Measurements from ENCODE around the gene ARL6IP1. TPM values are rescaled to one million over a fixed set of nuclear protein-coding genes. Genes with fewer than 3 reads are reported as not detected.
"Not testable (repeated sequence)": the region's sequence is repeated elsewhere in the genome, so short reads cannot be mapped to it uniquely, and the experiment has no call there.

ARL6IP1 gene
- total RNA-seq, 1 donor from 2014 or later, result 473 TPM

- DNase-seq (ENCODE audit: low read depth in 2 of 2), result no peak
These were observed 1.8 kb downstream of the ARL6IP1 start for GRCh38 chr16:18799500-18799899.

DNA sequence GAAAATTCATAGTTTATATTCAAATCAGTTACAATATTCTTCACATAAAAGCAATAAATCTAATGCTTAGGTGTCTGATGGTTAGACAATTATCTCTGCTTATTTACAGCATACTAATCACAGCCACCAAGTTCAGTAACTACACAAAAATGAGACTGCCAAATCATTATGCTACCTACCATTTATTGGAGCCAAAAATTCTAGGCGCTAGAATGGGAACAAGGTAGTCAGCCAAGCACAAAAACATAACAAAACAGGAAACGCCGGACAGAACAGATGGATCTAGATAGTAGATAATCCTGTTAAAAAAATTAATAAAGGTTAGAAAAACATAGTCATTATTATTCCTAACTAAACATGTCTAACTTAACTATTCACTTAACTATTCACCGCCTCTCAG lies 3.6 kb downstream of the ARL6IP1 start:
- peak in 1 of 2 donors; percentile 60 for DNase-seq (ENCODE audit: low read depth in 2 of 2)

- DNase-seq (ENCODE audit: low read depth in 2 of 2), result peak in 1 of 2 donors; percentile 29
These were observed 5.0 kb downstream of the ARL6IP1 start for GRCh38 chr16:18796377-18796776.

DNA sequence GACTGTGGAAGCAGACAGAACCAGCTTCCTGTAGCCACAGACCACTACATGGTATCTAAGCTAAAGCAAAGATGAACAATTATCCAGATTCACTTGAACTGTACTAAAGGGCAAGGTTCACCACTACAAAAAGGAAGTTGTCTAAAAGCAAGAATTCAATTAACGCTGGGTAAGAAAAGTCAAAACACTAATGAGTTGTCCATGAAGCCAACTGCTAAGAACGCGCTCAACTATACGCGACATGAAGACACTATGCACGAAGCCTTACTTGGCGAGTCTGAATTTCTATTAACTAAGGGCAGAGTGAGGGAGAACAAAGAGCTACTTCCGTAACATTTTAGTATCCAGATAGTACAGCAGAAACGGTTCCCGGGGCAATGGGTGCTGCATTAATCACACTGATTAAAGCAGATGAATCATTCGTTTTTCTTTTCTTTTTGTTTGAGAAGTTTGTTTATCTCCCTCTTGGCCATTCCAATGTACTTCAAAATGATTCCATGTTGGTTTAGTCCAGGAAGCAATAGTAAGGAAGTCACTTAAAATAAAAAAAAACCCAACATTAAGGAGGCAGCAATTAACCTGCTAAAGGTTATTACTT lies 8.4 kb downstream of the ARL6IP1 start:
- peak in 1 of 2 donors; percentile 29 for DNase-seq (ENCODE audit: low read depth in 2 of 2)

GRCh38 chr16:18789850-18790706 lies 11.3 kb downstream of the ARL6IP1 start, which contains the start of gene RPS15A:
Gene RPS15A (minus strand): TSS chr16:18790334. CDS start chr16:18789113, 1,221 bp downstream.
- DNase-seq (ENCODE audit: low read depth in 2 of 2), result peak; percentile 97 to 98

DNA sequence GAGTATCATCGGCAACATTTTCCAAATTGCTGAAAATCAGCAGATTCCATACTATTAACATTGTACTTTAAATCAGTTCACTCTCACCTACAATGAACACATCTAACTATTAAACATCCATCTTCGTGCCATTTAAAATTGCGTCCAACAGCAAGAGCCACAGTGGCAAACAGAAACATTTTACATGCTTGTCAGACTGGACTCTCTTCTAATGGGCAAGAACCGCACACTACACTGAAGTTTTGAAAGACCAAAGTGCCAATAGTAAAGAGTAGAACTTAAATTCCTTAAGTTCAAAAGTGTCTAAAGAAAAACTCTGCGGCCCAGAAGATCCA lies 11.9 kb downstream of the ARL6IP1 start:
- DNase-seq (ENCODE audit: low read depth in 2 of 2), result no peak

DNA sequence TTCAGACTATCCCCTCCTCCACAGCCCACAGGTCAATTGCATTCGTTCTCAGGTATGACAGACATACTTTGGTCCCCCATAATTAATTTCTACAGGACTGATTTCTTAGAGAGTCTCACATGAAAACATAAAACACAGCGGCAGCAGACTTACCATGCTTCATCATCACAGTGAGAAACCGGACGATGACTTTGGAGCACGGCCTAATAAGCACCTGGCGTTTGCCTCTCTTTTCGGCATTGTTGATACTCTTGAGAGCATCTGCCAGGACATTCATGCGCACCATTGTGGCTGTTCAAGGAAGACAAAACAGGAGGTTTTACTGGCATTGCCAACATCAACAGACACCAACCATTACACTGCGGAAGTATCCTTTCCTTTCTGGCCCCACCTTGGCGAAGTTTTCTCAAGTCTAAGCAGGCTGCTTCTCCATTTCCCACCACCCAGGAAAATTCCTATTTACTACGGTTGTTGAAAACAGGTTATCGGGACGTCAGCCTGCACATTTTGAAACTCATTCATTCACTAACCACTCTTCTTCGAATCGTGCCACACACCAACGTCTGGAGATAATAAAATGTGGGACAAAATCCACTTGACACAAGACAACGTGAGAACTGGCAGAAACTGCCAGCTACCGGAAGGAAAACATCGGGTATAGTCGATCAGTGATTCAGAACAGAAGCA lies 12.4 kb downstream of the ARL6IP1 start:
- DNase-seq (ENCODE audit: low read depth in 2 of 2), result peak in 1 of 2 donors; percentile 67

DNA sequence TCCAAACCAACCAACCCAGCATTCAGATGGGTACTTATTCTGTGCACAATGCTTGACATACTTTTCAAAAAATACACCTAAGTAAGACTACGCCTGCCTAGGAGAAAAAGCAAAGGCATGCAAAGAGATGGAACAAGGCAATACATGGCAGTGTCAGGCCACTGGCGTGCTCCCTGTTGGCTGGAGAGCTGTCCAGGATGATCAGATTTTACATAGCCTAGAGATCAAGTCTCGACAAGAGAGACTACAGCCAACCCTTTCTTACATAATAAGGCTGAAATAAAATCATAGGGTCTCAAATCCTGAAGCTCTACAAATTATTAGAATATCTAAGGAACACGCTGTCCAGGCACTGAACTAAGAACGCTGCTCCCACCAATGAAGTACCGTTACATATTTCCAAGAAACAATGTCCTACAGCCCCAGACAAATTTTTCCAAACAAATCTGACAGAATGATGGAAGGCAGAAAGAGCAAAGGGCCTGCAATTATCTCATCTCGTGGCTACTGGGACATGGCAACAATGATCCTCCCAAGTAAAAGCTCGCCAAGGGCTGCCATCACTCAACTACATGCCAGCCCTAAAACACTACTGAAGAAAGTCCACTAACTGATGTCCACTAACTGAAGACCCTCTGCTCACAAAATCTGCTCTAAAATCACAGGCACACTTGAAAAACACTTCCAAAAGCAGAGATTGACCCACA lies 16.3 kb downstream of the ARL6IP1 start:
- no peak for DNase-seq (ENCODE audit: low read depth in 2 of 2)

GRCh38 chr16:18783430-18784341 lies 17.7 kb downstream of the ARL6IP1 start:
- DNase-seq (ENCODE audit: low read depth in 2 of 2), result no peak

- DNase-seq (ENCODE audit: low read depth in 2 of 2), result no peak
These were observed 18.5 kb downstream of the ARL6IP1 start for GRCh38 chr16:18782697-18783429.

GRCh38 chr16:18781232-18781631 lies 20.1 kb downstream of the ARL6IP1 start:
- not testable (repeated sequence) for DNase-seq (ENCODE audit: low read depth in 2 of 2)

DNA sequence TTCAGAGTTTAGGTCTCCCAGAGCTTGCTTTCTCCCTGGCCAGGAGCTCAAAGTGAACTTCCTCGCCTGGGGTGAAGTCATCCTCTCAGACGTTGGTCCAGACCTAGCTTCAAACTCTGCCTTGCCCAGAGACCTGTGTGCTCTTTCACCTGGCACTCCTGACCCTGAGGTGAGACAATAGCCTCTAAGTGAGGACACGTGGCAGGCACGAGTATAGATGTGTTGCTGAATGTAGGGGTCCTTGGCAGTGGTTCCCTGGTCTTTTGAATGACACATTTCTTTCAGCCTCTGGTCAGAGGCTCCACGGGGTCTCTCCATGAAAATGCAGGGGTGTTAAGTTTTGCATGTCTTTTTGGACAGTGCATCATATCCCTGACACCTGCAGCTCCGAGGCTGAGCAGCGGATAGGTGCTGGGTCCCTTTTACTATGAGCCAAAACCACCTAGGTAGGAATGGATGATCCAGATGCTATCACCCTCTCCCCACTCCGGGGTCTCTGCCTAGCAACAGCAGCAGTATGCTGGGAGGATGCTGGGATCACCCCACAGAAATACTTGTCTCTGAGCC lies 20.8 kb downstream of the ARL6IP1 start:
- DNase-seq (ENCODE audit: low read depth in 2 of 2), result not testable (repeated sequence)

GRCh38 chr16:18777664-18778063 lies 23.7 kb downstream of the ARL6IP1 start:
- DNase-seq (ENCODE audit: low read depth in 2 of 2), result not testable (repeated sequence)

DNA sequence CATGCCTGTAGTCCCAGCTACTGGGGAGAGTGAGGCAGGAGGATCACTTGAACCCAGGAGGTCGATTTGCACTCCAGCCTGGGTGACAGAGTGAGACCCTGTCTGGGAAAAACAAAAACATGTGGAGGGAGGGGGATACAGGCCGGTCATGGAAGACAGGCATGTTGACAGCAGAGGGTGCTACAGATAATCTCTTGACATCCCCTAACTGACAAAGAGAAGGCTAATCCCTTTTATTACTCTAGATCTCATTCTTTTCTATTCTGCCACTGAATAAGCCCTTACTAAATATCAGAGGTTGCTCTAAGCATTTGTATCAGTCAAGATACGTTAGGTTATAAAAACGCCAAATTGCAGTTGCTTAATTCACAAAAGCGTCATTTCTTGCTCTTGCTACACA lies 25.0 kb downstream of the ARL6IP1 start:
- DNase-seq (ENCODE audit: low read depth in 2 of 2), result not testable (repeated sequence)

- not testable (repeated sequence) for DNase-seq (ENCODE audit: low read depth in 2 of 2)
These were observed 26.7 kb downstream of the ARL6IP1 start for GRCh38 chr16:18774651-18775050.

- not testable (repeated sequence) for DNase-seq (ENCODE audit: low read depth in 2 of 2)
These were observed 29.2 kb downstream of the ARL6IP1 start for GRCh38 chr16:18772171-18772570.

- not testable (repeated sequence) for DNase-seq (ENCODE audit: low read depth in 2 of 2)
These were observed 30.9 kb downstream of the ARL6IP1 start for GRCh38 chr16:18770336-18770962.

- DNase-seq (ENCODE audit: low read depth in 2 of 2), result not testable (repeated sequence)
These were observed 34.1 kb downstream of the ARL6IP1 start for GRCh38 chr16:18767217-18767616.

DNA sequence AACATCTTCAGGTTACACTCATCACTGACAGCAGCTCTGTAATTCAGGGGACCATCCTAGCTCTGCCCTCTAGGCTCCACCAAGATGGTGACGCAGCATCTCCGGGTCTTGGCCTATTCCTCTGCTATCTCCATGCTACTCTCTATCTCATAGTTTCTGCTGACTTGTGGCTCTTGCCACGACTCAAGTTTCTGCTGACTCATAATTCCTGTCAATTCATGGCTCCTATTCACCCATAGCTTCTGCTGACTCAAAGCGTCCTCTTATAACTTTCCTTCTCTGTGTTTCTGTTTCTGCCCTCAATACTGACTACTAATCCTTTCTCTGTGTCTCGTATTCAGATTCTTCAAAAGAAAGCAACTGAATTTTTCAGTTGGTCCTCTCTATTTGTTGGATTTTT lies 38.6 kb downstream of the ARL6IP1 start:
- DNase-seq (ENCODE audit: low read depth in 2 of 2), result not testable (repeated sequence)

Data from dermis microvascular lymphatic vessel endothelial cell (primary cell).